ENCODE measurements around the gene ENO2.

GRCh38 chr12:6958609-6959057 is 44.3 kb downstream of the ENO2 start:
- no peak for TF ChIP-seq POLR2A (IDR thresholded peaks at IDR 0.05)
- no peak for TF ChIP-seq CTCF (IDR thresholded peaks at IDR 0.05)
